Activated CD4-positive, CD25-positive, alpha-beta regulatory T cell (primary cell): Measurements from ENCODE around the gene ANAPC2.

ENCODE experiments used
- DNase-seq, 4 experiments: peaks; one replicate each; lab custom pipeline; 2025; lab: John Stamatoyannopoulos, UW

The ANAPC2 gene

GRCh38 chr9:137175345-137175961 lies 12.9 kb downstream of the ANAPC2 start:
- DNase-seq = no peak

GRCh38 chr9:137174722-137175293 lies 13.6 kb downstream of the ANAPC2 start:
- no peak for DNase-seq

GRCh38 chr9:137173796-137174664 lies 14.3 kb downstream of the ANAPC2 start:
- DNase-seq = no peak

DNA sequence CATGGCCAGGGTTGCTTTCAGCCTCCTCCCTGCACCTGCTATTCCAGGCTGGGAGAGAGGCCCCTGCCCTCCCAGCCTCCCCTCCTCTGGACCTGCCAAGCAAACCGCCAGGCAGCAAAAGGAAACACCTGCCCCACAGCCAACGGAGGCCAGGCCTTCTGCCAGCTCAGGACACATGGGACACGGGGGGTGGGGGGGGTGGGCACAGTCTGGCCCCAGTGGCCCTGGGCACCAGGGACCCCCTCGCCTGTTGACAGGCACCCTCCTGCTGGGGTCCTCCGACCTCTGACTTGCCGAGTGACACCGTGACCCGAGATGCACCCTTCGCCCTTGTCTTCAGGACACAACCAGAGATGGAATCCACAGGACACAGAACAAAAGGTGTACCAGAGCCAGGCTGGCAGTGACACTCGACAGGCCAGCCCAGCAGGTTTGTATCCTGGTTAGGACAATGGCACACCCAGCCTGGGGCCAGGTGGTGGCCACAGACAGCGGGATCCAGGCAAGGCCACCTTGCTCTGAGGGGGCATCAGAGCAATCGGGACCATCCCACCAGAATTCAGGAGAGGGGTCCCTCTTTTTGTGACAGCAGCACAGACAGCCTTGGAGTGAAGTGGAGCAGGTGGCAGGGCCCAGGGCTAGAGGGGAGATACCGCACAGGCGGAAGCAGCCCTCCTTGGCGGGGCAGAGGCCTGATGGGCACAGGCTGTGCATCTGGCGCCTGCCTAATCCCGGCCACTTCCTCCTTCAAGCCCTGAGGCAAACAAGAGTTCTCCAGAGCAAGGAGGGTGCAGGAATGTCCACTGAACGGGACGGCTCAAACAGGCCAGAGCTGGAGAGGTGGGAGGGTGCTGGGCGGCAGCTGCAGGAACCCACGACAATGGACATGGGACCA lies 15.2 kb downstream of the ANAPC2 start:
- no peak for DNase-seq

- DNase-seq = no peak
Observed at GRCh38 chr9:137171149-137171900, 17.0 kb downstream of the ANAPC2 start.

GRCh38 chr9:137170486-137171148 lies 17.7 kb downstream of the ANAPC2 start:
- DNase-seq = no peak

- DNase-seq = no peak
Observed at GRCh38 chr9:137169896-137170358, 18.4 kb downstream of the ANAPC2 start, which contains the start of gene LRRC26. TSS of gene LRRC26 (minus strand) at chr9:137170051. CDS start at chr9:137169943, 108 bp downstream.

DNA sequence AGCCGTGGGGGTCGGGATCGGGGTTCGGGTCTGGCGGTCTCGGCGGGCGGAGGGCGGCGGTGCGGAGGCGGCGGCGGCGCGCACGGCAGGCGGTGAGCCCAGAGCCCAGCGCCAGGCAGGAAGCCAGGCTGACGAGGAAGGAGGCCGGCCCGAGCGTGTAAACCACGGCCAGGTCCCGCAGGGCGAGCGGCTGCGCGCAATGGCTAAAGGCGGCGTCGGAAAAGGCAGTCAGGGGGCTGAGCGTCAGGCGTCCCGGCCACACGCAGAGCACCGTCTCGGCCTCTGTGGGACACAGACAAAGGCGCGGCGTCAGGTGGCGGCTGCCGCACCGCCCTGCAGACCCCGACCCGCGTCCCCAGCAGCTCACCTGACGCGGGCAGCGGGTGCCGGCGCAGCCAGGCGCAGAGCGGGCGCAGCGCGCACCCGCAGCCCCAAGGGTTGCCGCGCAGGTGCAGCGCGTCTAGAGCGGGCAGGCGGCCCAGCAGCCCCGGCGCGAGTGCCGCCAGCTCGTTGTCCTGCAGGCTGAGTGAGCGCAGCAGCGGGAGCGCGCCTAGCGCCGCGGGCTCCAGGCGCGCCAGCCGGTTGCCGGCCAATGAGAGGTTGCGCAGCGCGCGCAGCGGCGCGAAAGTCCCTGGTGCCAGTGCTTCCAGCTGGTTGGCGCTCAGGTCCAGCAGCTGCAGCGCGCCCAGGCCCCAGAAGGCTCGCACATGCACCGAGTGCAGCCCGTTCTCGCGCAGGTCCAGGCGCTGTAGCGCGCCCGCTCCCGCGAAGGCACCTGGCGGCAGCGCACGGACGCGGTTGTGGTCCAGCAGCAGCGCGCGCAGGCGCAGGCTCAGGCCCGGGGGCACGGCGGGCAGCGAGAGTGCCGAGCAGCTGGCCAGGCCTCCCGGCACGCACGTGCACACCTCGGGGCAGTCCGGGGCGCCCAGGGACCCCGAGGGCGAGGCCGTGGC lies 19.2 kb downstream of the ANAPC2 start:
- DNase-seq = no peak

DNA sequence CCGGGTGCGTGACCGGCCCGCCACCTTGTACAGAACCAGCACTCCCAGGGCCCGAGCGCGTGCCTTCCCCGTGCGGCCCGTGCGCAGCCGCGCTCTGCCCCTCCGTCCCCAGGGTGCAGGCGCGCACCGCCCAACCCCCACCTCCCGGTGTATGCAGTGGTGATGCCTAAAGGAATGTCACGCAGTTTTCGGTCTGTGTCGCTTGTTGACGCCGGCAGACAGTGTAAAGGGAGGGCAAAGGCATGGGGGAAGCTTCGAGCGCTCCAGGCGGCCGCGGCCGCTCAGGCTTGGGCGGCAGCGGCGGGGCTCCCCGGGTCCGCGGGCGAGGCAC lies 19.8 kb downstream of the ANAPC2 start:
- DNase-seq = no peak

- no peak for DNase-seq
Observed at GRCh38 chr9:137167747-137168572, 20.4 kb downstream of the ANAPC2 start.

- no peak for DNase-seq
Observed at GRCh38 chr9:137167277-137167746, 21.0 kb downstream of the ANAPC2 start.

GRCh38 chr9:137166380-137167229 lies 21.8 kb downstream of the ANAPC2 start:
- no peak for DNase-seq

GRCh38 chr9:137165250-137165836 lies 23.0 kb downstream of the ANAPC2 start:
- DNase-seq = no peak

DNA sequence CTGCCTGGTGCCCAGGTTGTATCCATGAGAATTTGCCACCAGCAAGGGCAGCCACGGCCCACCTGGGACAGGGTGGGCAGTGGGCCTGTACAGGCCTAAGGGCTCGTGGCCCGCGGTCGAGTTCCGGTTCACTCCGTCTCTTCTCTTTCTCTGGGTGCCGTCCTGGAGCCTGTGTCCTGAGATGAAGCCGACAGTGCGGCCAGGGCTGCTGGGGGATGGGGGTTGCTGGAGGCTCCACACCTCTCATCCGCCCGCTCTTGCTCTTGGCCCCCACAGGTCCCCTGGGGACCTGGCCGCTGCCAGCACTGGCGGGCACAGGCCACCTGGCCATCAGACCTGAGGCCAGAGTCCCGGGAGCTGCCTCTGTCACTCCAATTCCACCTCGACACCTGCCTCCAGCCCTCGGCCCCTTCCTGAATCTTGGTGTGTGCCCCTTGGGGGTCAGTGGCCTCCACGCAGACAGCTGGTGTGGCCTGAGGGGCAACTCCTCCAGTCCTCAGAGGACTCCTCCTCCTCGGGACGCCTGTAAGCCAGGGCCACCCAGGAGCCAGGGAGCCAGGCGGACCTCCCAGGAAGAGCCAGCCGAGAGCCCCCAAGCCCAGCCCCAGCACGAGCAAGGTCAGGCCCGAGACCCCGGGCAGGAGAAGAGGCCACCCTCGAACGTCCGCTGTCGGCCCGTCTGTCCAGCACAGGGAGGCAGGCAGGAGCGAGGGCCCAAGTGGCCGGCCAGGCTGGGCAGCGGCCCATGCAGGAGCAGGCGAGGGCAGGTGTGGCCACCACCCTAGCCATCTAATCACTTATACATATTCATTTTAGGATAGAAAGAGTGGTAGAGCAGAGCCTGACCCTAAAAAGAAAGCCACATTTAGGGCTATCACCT lies 23.8 kb downstream of the ANAPC2 start:
- no peak for DNase-seq

DNA sequence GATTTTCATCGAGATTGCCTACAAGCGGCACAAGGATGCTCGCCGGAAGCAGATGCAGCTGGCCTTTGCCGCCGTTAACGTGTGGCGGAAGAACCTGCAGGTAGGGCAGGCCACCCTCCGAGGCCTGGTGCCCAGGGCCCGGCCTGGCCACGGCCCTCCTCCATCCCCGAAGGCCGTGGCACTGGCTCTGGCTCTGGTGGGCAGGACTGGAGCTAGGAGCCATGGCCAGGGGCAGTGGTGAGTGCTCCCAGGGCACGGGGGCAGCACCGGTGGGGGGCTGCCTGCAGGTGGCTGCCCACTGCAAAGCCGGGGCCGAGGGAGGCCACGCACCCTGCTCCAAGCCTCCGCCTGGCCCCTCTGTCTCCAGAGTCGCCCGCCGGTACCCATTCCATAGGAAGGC lies 24.6 kb downstream of the ANAPC2 start:
- no peak for DNase-seq

DNA sequence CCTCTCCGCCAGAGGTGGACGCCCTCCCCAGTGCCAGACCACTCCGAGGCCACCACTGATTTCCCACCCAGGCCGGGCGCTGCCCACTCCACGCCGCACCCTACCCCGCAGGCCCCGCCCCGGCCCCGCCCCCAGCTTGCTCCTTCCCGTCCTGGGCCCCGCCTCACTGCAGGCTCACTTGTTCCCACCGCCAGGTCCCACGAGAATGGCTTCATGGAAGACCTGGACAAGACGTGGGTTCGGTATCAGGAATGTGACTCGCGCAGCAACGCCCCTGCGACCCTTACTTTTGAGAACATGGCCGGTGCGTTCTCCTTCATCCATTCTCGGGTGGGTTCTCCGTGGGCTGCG lies 25.0 kb downstream of the ANAPC2 start:
- no peak for DNase-seq
